GM18520 (cell line): ENCODE measurements around the gene NXN.
"Not testable (repeated sequence)": the region's sequence is repeated elsewhere in the genome, so short reads cannot be mapped to it uniquely, and the experiment has no call there.

Experiments used
- ATAC-seq: cut with Tn5 transposase; IDR thresholded peaks from one replicate; pipeline ENCODE4 v1.9.1; 2021; ENCODE audit not compliant: unreplicated experiment

NXN gene

DNA sequence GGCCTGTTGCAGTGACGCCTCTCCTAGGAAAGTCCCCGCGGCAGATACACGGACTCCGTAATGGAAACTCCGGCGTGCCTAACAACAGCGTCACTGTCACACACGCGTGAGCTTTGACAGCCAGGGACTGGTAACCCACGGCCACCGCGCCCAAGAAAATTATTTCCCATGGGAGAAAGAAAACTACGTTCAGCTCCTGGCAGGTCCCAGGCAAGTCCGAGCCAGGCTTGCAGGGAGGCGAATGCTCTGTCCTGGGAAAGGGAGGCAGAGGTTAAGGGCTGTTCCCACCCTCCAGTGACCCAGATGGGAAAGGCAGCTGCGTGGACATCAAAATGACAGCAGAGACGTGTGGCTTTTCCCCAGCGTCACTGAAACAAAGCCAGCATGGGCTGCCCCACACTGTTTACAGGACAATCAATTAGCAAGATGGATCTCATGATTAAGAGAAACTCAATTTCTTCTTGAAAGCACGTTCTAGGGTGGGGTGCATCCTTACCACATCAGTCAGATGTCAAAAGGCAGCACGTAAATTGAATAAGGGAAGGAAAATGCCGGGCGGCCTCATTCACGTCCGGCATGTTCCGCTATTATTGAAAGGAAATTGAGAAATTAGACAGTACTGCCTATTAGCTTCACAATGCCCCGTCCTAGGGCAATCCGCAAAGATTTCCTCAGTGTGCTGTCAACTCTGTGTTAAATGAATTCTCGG, 82.5 kb downstream of the NXN start:
- ATAC-seq, result no peak

- ATAC-seq, result no peak
Observed at GRCh38 chr17:896454-896853, 83.1 kb downstream of the NXN start.

DNA sequence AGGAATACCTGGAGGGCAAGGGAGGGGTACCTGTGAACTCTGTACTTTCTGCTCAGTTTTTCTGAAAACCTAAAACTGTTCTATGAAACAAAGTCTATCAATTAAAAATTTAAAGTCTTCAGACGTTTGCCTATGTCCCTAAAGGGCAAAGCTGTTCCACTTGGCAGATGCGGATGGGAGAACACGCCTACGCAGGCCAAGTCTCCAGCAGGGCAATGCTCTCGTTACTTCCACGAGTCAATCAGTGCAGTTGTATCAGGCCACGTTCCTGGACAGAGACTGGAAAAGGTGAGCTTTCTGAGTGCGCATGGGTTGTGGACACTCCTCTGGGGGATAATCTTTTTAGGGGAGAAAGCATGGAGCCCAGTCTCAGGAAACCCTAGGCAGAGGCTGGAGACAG, 86.6 kb downstream of the NXN start:
- ATAC-seq, result no peak

DNA sequence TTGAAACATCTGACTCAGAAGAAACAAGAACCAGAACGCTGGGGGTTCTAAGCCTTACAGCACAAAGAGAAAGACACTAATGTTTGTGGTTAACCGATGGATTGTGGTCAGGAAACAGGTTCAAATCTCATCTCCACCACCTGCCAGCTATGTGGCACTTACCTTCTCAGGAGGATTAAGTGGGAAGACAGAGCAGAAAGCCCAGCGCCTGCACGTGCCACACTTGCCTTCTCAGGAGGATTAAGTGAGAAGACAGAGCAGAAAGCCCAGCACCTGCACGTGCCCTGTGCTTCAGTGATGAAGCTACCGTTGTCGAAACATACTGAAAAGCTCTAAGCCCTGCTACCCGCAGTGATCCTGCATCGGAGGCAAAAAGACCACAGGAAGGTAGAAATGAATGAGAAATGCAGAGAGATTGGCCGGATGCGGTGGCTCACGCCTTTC, 90.6 kb downstream of the NXN start:
- no peak for ATAC-seq

DNA sequence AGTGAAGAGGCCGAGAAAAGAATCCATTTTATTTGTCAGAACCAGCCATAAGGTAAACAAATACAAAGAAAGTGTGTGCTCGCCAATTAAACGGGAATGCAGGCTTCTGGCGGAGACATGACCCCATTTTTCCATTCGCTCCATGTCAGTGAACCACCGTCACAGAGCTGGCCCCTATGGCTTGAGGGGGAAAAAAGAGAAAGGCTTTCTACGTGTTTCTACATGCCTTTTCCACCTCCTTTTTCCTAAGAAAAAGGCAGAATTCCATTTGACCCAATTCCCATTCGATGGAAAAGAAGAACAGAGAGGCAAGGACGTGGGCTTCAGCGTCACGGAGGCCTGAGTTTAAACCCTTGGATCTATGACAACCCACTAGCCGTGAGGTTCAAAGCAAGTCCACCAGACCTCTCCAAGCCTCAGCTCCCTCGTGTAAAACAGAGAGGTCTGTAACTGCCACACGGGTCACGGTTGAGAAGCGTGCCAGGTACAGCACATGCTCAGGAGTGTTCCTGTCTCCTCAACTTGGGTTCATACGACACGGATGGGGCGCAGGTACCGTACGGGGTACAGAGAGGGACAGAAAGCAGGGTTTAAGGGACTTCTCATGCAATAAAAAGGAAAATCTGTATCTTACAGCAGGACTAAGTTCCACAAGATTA, 91.9 kb downstream of the NXN start:
- no peak for ATAC-seq

DNA sequence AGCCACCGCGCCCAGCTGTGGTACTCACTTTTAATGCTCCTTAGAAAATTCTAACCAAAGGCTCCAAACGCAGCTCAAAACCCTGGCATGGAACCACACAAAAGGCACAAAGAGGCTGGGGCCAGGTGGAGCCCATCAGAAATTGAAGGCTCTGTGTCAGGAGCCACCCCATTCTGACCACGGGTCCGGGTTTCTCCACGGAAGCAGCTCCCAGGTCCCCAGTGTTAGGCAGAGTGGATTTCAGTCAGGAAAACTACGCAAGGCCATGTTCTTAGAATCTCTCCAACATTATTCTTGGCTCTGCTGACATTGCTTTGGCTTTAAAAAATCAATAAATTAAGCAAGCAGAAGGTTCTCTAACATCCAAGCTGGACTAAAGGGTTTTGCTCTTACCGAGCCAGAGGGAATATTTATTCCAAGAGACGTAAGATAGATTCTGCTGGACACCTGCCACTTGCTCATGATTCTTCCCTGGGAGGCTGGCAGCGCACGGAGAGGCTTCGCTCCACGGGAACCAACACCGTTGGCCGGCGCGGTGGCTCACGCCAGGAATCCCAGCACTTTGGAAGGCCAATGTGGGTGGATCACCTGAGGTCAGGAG, 93.5 kb downstream of the NXN start:
- no peak for ATAC-seq

DNA sequence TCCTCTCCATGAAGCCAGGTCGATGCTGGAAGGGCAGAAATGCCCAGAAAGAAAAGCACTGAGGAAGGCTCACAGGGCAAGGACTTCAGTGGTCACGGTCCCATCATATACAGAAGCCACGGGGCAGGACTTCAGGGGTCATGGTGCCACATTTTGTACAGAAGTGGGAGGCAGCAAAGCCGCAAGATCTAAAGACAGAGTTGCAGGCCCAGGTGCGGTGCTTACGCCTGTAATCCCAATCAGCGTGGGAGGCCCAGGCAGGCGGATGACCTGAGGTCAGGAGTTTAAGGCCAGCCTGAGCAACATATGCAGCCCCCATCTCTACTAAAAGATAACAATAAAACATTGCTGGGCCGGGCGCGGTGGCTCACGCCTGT, 96.0 kb downstream of the NXN start:
- ATAC-seq, result no peak

GRCh38 chr17:882827-883585, 96.6 kb downstream of the NXN start:
- no peak for ATAC-seq

- no peak for ATAC-seq
Observed at GRCh38 chr17:881778-882177, 97.8 kb downstream of the NXN start.

- ATAC-seq, result no peak
Observed at GRCh38 chr17:880443-881269, 98.9 kb downstream of the NXN start.

DNA sequence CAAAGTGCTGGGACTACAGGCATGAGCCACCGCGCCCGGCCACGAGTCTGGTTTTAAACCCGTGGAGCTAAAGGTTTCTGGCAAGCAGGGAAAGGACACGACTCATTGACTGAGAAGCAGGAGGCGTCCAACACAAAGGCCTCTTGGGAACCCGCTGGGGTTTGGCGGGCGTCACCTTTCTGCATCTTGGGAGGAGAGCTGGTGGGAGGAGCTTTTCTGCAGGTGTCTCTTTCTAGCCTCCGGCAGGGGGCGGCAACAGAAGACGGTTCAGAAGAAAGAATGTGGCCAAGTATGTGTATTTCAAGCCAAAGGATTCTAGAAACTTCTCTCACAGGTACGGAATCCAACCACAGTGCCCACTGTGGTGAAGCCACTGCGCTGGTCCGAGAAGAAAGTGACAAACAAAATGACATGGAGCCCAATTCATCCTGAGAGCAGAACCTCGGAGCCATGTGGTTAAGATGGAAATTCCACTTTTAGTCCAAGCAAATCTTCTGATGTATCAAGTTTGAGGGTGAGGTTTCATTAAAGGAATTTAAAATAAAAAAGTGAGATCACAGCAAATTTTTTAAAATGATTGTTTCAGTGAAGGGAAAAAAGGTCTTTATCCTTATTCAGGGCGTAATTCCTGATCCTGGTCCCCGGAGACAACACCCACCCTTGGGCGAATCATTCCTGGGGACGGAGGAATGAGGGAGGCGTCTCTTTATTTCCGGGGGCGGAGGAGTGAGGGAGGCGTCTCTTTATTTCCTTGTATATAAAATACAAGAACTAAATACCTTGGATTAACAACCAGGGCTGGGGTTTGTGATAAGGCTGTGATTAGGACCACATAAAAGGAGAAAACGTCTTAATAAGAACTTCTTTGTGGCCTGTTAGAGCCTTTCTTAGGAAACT, 99.8 kb downstream of the NXN start:
- ATAC-seq, result no peak

GRCh38 chr17:877630-878029, 101.9 kb downstream of the NXN start:
- ATAC-seq, result no peak

DNA sequence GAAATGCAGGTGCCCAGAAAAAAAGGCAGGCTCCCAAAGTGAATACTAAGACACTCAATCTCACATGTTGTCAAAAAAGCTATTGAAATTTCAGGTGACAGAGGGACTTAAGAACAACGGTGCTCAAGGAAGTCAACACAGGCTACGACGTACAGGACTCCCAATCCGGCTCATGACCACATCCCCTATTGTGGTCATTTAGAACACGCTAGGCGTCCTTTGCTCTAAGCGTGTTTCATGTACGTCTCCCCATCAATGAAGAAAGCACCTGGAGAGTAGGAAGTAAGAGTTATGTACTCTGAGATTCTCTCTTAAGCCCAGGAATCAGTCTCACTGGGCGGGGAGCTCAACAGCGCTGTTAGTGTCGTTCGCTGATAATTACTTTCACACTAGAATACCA, 103.3 kb downstream of the NXN start:
- no peak for ATAC-seq

GRCh38 chr17:874590-874989, 105.0 kb downstream of the NXN start:
- not testable (repeated sequence) for ATAC-seq

GRCh38 chr17:872855-873254, 106.7 kb downstream of the NXN start:
- no peak for ATAC-seq

DNA sequence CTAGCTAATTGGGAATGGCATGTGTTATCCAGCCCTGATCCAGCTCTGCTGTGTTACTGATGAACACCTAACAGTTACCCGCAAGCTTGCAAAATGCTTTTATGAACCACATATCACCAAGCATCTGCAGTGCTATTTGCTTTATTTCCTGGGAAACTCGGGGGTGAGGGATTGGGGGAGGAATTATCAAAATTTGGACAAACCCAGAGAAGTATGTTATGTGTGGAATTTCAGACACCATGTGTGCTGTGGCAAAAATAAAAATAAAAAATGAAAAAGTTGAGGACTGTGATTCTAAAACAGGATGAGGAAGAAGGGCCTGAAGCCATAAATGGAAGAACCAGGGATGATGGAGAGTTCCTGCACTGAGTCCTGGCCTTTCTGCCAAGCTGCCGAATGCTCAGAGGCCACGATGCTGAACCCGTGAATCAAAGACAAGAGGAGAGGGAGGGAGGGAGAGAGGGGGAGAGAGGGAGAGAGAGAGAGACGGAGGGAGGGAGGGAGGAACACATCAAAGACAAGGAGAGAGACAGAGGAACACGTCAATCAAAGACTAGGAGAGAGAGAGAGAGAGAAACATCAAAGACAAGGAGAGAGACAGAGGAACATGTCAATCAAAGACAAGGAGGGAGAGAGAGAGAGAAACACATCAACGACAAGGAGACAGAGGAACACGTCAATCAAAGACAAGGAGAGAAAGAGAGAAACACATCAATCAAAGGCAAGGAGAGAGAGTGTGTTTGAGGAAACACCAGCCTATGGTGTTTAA, 107.6 kb downstream of the NXN start:
- no peak for ATAC-seq

- ATAC-seq, result no peak
Observed at GRCh38 chr17:869567-870525, 109.7 kb downstream of the NXN start.

GRCh38 chr17:869086-869485, 110.5 kb downstream of the NXN start:
- no peak for ATAC-seq
